Sigmoid colon (tissue), 7 donors: ENCODE measurements around the gene ACTN1. TPM values are rescaled to one million over a fixed set of nuclear protein-coding genes. Genes with fewer than 3 reads are reported as not detected.
A peak's percentile ranks its signal among the peaks of the same experiment; 100 is the strongest.
"Not testable (repeated sequence)": the region's sequence is repeated elsewhere in the genome, so short reads cannot be mapped to it uniquely, and the experiment has no call there.

Source experiments
- DNase-seq: peaks from one replicate; pipeline ENCODE4 v3.0.0-alpha.2; 2019
- H3K27ac ChIP-seq, 4 donors: fragments of 200-600 bp; sonication (generic); one replicate each; pipeline ENCODE4 v1.5.1; 2016 to 2019; ENCODE audit warnings: mild to moderate bottlenecking in 1 of 4
- H3K27me3 ChIP-seq, 3 donors: fragments of 200-600 bp; sonication (generic); one replicate each; pipeline ENCODE4 v1.5.1; 2019; ENCODE audit warnings: mild to moderate bottlenecking in 1 of 3
- H3K36me3 ChIP-seq, 4 donors: fragments of 200-600 bp; sonication (generic); one replicate each; pipeline ENCODE4 v1.5.1; 2016 to 2019
- H3K4me1 ChIP-seq, 4 donors: fragments of 200-600 bp; sonication (generic); one replicate each; pipeline ENCODE4 v1.5.1; 2017 to 2019
- H3K4me3 ChIP-seq, 4 donors: fragments of 200-600 bp; sonication (generic); one replicate each; pipeline ENCODE4 v1.5.1; 2017 to 2019; ENCODE audit warnings: mild to moderate bottlenecking in 2 of 4, moderate library complexity in 1 of 4
- H3K9me3 ChIP-seq, 4 donors: fragments of 200-600 bp in 3 of 4; sonication (generic) in 3 of 4; one replicate each; pipeline versions ENCODE4 v1.5.1 to v1.6.1; 2013 to 2019
- EP300 ChIP-seq, 4 donors: sonication (generic); formaldehyde crosslinking; IDR thresholded peaks; one replicate each; pipeline ENCODE4 v1.6.1; 2017; ENCODE audit warnings: antibody characterized with exemption in 4 of 4
- POLR2A ChIP-seq, 2 donors: fragments of 450-650 bp; IDR thresholded peaks; one replicate each; pipeline ENCODE4 v1.6.1; 2016; ENCODE audit warnings: antibody characterized with exemption in 2 of 2, mild to moderate bottlenecking in 2 of 2, moderate library complexity in 2 of 2
- POLR2AphosphoS5 ChIP-seq, 4 donors: sonication (generic); formaldehyde crosslinking; IDR thresholded peaks; one replicate each; pipeline ENCODE4 v1.6.1; 2017; ENCODE audit warnings: antibody characterized with exemption in 4 of 4
- WGBS, 2 donors: extraction: QIAGEN DNeasy Blood & Tissue Kit; methylation state at CpG; one replicate each; pipeline ENCODE4 v1.1.7; 2013; 5-methylcytosine and 5-hydroxymethylcytosine counted together
- intact Hi-C: fragments of 100-400 bp; cut with DNase I; formaldehyde crosslinking; loops from one replicate; pipeline ENCODE4 v1.15.1; 2023
- polyA plus RNA-seq, 3 donors: library from polyadenylated mRNA; stranded (reverse); fragments of 200-250 nt; gene quantifications; one replicate each; pipeline ENCODE4 v1.2.3, GENCODE V29; 2013
- total RNA-seq, 4 donors: library from RNA; depleted of rRNA; stranded (reverse); fragments of >200 nt; gene quantifications; one replicate each; pipeline ENCODE4 v1.1.0, GENCODE V29; 2016
- TF ChIP-seq, protein P1 (sequence below), 4 experiments: fragments of 450-650 bp in 3 of 4; fragments of 200-600 bp in 1 of 4; IDR thresholded peaks; one replicate each; pipeline ENCODE4 v1.5.1; 2016 to 2019; ENCODE audit warnings: antibody characterized with exemption in 4 of 4, mild to moderate bottlenecking in 3 of 4, moderate library complexity in 2 of 4
- donor health status: healthy with polysubstance abuse.
- donor health status: Bipolar disorder and iron deficiency.
- donor health status: healthy.

The ACTN1 gene
- total and polyA plus RNA-seq, 7 donors, result 20.1 to 1,069 (median 372) TPM

DNA sequence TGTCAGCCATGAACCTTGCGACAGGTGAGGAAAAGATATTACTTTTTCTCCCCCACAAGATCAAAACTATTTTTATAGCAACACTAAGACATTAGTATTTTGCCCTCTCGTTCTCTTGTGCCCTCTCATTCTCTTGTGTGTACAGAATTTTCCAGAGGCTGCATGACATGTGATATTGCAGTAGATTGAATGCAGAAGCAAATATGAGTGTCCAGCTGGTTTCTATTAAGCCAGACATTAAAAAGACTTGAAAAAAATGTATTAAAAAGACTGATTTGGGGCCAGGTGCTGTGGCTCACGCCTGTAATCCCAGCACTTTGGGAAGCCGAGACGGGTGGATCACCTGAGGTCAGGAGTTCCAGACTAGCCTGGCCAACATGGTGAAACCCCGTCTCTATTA, 122.5 kb downstream of the ACTN1 start:
- Histone ChIP-seq H3K27me3 (no peaks in the 10 kb centered on the region), H3K4me3 (no peak overlapping the region), H3K9me3 (no peaks in the 10 kb centered on the region), H3K27ac (peak overlapping the region in 3 of 4 donors; percentile 52 to 70 (median 61)), H3K4me1 (peaks cover 0 to 29% (median 8%) of the 10 kb centered on the region in 4 donors), H3K36me3 (no peaks in the 10 kb centered on the region)
- TF ChIP-seq POLR2AphosphoS5 (IDR thresholded peaks at IDR 0.05) (peak; percentile 49 to 93 (median 82)), EP300 (IDR thresholded peaks at IDR 0.05) (peak in 3 of 4 donors; percentile 37 to 77 (median 49))
- TF ChIP-seq, protein P1, sequence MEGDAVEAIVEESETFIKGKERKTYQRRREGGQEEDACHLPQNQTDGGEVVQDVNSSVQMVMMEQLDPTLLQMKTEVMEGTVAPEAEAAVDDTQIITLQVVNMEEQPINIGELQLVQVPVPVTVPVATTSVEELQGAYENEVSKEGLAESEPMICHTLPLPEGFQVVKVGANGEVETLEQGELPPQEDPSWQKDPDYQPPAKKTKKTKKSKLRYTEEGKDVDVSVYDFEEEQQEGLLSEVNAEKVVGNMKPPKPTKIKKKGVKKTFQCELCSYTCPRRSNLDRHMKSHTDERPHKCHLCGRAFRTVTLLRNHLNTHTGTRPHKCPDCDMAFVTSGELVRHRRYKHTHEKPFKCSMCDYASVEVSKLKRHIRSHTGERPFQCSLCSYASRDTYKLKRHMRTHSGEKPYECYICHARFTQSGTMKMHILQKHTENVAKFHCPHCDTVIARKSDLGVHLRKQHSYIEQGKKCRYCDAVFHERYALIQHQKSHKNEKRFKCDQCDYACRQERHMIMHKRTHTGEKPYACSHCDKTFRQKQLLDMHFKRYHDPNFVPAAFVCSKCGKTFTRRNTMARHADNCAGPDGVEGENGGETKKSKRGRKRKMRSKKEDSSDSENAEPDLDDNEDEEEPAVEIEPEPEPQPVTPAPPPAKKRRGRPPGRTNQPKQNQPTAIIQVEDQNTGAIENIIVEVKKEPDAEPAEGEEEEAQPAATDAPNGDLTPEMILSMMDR (IDR thresholded peaks at IDR 0.05), result no peak
- DNase-seq, result no peak
- WGBS, 2 donors, result 87% methylated on average over 6 of the region's 6 CpGs
- intact Hi-C loops, result no loop called here

DNA sequence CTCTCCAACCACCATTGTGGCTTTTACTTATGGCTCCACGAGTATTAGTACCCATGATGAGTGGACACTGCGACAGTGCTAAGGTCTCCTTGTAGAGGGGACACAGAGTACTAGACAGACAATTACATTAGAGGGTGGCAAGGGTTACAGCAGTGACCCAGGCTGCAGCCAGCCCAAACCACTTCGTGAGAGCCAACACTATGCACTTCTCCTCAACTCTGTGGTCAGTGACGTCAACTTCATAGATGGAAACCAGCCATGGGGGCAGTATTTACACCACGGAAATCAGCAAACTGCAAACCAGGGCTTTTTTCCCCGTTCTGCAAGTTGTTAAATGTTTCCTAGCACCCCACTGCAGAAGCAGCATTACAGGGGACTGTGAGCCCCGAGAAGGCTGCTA, 124.7 kb downstream of the ACTN1 start:
- intact Hi-C loops, result no loop called here
- no peaks in the 10 kb centered on the region for H3K27me3 ChIP-seq
- H3K27ac ChIP-seq, result peak overlapping the region in 2 of 4 donors; percentile 66 to 71
- H3K4me1 ChIP-seq, result peaks cover 0 to 29% (median 8%) of the 10 kb centered on the region in 4 donors
- H3K9me3 ChIP-seq, result no peaks in the 10 kb centered on the region
- no peak for DNase-seq
- H3K4me3 ChIP-seq, result no peak overlapping the region
- H3K36me3 ChIP-seq, result no peaks in the 10 kb centered on the region
- 87% methylated on average over 7 of the region's 7 CpGs for WGBS, 2 donors
- TF ChIP-seq EP300 (IDR thresholded peaks at IDR 0.05), result no peak
- TF ChIP-seq, protein P1 (IDR thresholded peaks at IDR 0.05), result no peak
- no peak for TF ChIP-seq POLR2A (IDR thresholded peaks at IDR 0.05)
- no peak for TF ChIP-seq POLR2AphosphoS5 (IDR thresholded peaks at IDR 0.05)

DNA sequence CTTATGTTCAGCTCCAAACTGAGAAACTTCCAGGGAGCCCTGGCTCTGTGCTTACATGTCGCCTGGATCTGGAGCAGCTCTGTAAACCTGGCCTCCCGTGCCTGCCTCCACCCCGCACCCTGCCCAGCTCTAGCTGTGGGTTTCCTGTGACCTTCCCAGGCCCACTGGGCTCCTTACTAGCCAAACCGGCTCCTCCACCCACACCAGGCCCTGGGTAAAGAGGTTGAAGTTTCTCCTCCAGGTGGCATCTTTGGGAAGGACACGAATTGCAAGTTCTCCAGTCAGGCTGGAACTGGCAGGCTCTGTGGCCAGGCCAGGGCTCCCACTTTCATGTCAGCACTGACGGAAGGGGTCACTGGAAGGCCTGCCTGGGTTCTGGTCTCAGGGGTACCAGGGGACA, 125.4 kb downstream of the ACTN1 start:
- Histone ChIP-seq H3K4me1 (peaks cover 0 to 29% (median 8%) of the 10 kb centered on the region in 4 donors), H3K9me3 (no peaks in the 10 kb centered on the region), H3K36me3 (no peaks in the 10 kb centered on the region), H3K4me3 (no peak overlapping the region), H3K27me3 (no peaks in the 10 kb centered on the region), H3K27ac (peak overlapping the region in 3 of 4 donors; percentile 2 to 71 (median 66))
- no peak for DNase-seq
- TF ChIP-seq POLR2AphosphoS5 (IDR thresholded peaks at IDR 0.05), result no peak
- TF ChIP-seq POLR2A (IDR thresholded peaks at IDR 0.05), result no peak
- no peak for TF ChIP-seq EP300 (IDR thresholded peaks at IDR 0.05)
- TF ChIP-seq, protein P1 (IDR thresholded peaks at IDR 0.05), result no peak
- intact Hi-C loops, result no loop called here
- WGBS, 2 donors, result 81 to 88% methylated on average over 6 of the region's 6 CpGs

DNA sequence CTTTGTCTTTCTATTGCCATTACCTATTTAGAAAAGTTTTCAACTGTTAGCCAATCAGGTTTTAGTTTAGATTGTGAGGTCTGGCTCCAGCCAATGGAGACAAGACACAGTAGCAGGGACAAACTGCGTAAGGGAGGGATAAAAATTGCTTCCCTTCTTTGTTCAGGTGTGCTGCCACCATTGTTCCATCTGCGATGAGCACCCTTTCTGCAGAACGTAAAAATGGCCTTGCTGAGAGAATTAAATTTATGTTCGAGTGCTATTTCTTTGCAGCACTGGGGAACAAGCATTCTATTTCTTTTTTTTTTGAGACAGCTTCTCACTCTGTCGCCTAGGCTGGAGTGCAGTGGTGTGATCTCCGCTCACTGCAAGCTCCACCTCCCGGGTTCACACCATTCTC, 126.6 kb downstream of the ACTN1 start:
- H3K27me3 ChIP-seq, H3K27ac ChIP-seq, H3K4me3 ChIP-seq, H3K36me3 ChIP-seq, intact Hi-C loops, H3K9me3 ChIP-seq, DNase-seq: not testable (repeated sequence)
- H3K4me1 ChIP-seq, result peaks cover 0 to 27% (median 8%) of the 10 kb centered on the region in 4 donors
- WGBS, 2 donors, result 94 to 96% methylated on average over 7 of the region's 7 CpGs

DNA sequence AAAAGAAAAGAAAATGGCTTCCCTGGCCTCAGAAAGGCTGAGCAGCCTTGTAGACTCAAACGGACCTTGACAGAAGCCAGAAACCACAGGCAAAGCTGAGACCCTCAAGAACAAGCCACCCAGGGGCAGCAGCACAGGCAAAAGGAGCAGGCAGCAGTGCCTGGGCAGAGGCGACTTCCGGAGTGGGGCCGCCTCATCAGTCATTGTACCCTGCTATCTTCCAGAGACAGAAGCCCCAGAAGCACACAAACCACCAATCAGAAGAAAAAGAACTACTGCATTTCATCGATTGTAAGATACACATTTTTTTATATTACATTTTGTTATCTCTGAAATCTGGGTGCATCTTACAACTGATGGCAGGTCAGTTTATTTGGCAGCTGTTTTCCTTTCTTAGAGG, 128.0 kb downstream of the ACTN1 start:
- Histone ChIP-seq H3K9me3 (no peaks in the 10 kb centered on the region), H3K4me1 (peaks cover 0 to 13% (median 4%) of the 10 kb centered on the region in 4 donors), H3K4me3 (no peak overlapping the region), H3K27me3 (no peaks in the 10 kb centered on the region), H3K36me3 (no peaks in the 10 kb centered on the region), H3K27ac (no peak overlapping the region)
- intact Hi-C loops, result no loop called here
- TF ChIP-seq POLR2AphosphoS5 (IDR thresholded peaks at IDR 0.05) (no peak), POLR2A (IDR thresholded peaks at IDR 0.05) (no peak), EP300 (IDR thresholded peaks at IDR 0.05) (no peak)
- TF ChIP-seq, protein P1 (IDR thresholded peaks at IDR 0.05), result no peak
- WGBS, 2 donors, result 90% methylated on average over 5 of the region's 5 CpGs
- no peak for DNase-seq
